ENCODE data around the gene CLINT1.

- TF ChIP-seq CTCF (IDR thresholded peaks at IDR 0.05) (no peak), POLR2A (IDR thresholded peaks at IDR 0.05) (no peak), EP300 (IDR thresholded peaks at IDR 0.05) (no peak)
Observed at GRCh38 chr5:157779221-157779620, 79.7 kb downstream of the CLINT1 start.
